K562 (cell line): ENCODE measurements around the gene CYB5R3. TPM values are rescaled to one million over a fixed set of nuclear protein-coding genes. Genes with fewer than 3 reads are reported as not detected.
A peak's percentile ranks its signal among the peaks of the same experiment; 100 is the strongest.

Source experiments
- ATAC-seq: fragments of 200-7000 bp; cut with Tn5 transposase; 3 replicates; pipeline ENCODE4 v1.9.1; 2020; ENCODE audit warnings: moderate library complexity
- BruUV-seq: library from RNA; stranded (reverse); fragments of 400-500 nt; replicated peaks from 2 replicates; lab custom pipeline; 2021; lab: Mats Ljungman, UMichigan
- CTCF ChIA-PET: fragments of 300-600 bp; formaldehyde crosslinking; extraction: SDS; loops from one replicate; lab custom pipeline; 2021; ENCODE audit warnings: low intra/inter-chr PET ratio; lab: Yijun Ruan, JAX
- POLR2A ChIA-PET: fragments of 300-600, 350-650 bp; sonication (Branson Sonifier 250); formaldehyde crosslinking; extraction: SDS; loops from one replicate; lab custom pipeline; 2021; ENCODE audit warnings: antibody characterized with exemption, inconsistent platforms; lab: Yijun Ruan, JAX
- DNase-seq, 4 experiments: peaks; one replicate each; pipeline versions ENCODE4 v3.0.0 to v3.0.0-alpha.2; 2011 to 2018; ENCODE audit warnings: low spot score in 3 of 4, mixed read lengths in 3 of 4; ENCODE audit errors: extremely low read depth in 1 of 4
- FAIRE-seq: peaks from 2 replicates; lab custom pipeline; 2011; peaks lifted over from hg19 to GRCh38; lab: Jason Lieb, UNC
- H2AFZ ChIP-seq: 2 replicates; pipeline ENCODE4 v1.6.0; 2011; ENCODE audit warnings: low read depth, low read length, control low read depth, inconsistent platforms
- H3K27ac ChIP-seq: fragments of 200-600 bp; 3 replicates; pipeline ENCODE4 v1.8.0; 2011; ENCODE audit warnings: low read depth, mild to moderate bottlenecking, control low read depth, inconsistent platforms, low read length, moderate library complexity, mixed read lengths; ENCODE audit errors: extremely low read depth
- H3K27me3 ChIP-seq, 2 experiments: fragments of 300-600 bp in 1 of 2; 2 replicates in 1 of 2; 3 replicates in 1 of 2; pipeline versions ENCODE4 v1.6.0 to v1.8.0; 2011; ENCODE audit warnings: inconsistent platforms in 2 of 2, low read length in 2 of 2, mild to moderate bottlenecking in 1 of 2, mixed read lengths in 1 of 2, moderate library complexity in 1 of 2; ENCODE audit not compliant: control insufficient read depth in 2 of 2, insufficient read depth in 2 of 2
- H3K36me3 ChIP-seq: fragments of 300-600 bp; 3 replicates; pipeline ENCODE4 v1.8.0; 2011; ENCODE audit warnings: mild to moderate bottlenecking, low read length, inconsistent platforms; ENCODE audit not compliant: control insufficient read depth, insufficient read depth
- H3K4me1 ChIP-seq, 2 experiments: fragments of 200-600 bp in 1 of 2; replicated peaks in 1 of 2; 2 replicates in 1 of 2; 3 replicates in 1 of 2; pipeline versions ENCODE4 v1.5.1 to v1.8.0; 2011; ENCODE audit warnings: inconsistent platforms in 2 of 2, low read length in 2 of 2, mild to moderate bottlenecking in 1 of 2, mixed read lengths in 1 of 2, moderate library complexity in 1 of 2; ENCODE audit not compliant: control insufficient read depth in 2 of 2, insufficient read depth in 2 of 2
- H3K4me2 ChIP-seq: 2 replicates; pipeline ENCODE4 v1.6.1; 2011; ENCODE audit warnings: low read length, control low read depth, inconsistent platforms, mixed read lengths; ENCODE audit not compliant: insufficient read depth
- H3K4me3 ChIP-seq: fragments of 200-600 bp; sonication (generic), shearing (Covaris generic); 2 replicates; pipeline ENCODE4 v1.5.1; 2016; ENCODE audit warnings: control low read depth, inconsistent platforms
- H3K79me2 ChIP-seq: fragments of 200-600 bp; 3 replicates; pipeline ENCODE4 v1.8.0; 2011; ENCODE audit warnings: low read length, inconsistent platforms; ENCODE audit not compliant: control insufficient read depth, insufficient read depth
- H3K9ac ChIP-seq, 2 experiments: 2 replicates each; pipeline versions ENCODE4 v1.6.0 to v1.6.1; 2011; ENCODE audit warnings: low read depth in 2 of 2, low read length in 2 of 2, control low read depth in 1 of 2, inconsistent platforms in 1 of 2, mild to moderate bottlenecking in 1 of 2, mixed read lengths in 1 of 2; ENCODE audit not compliant: insufficient read depth in 1 of 2
- H3K9me1 ChIP-seq: one replicate; pipeline ENCODE4 v1.6.0; 2011; ENCODE audit warnings: inconsistent platforms, mild to moderate bottlenecking, low read length, moderate library complexity; ENCODE audit not compliant: control insufficient read depth, insufficient read depth
- H3K9me3 ChIP-seq: replicated peaks from 2 replicates; pipeline ENCODE4 v1.5.1; 2011; ENCODE audit warnings: low read depth, low read length, inconsistent platforms; ENCODE audit not compliant: control insufficient read depth, insufficient read depth
- H4K20me1 ChIP-seq: replicated peaks from 2 replicates; pipeline ENCODE4 v1.6.1; 2011; ENCODE audit warnings: low read length, inconsistent platforms, mixed read lengths; ENCODE audit not compliant: control insufficient read depth, insufficient read depth
- ESRRA ChIP-seq: fragments of 450-650 bp; IDR thresholded peaks from 2 replicates; pipeline ENCODE4 v1.6.1; 2014; ENCODE audit warnings: low read depth, mild to moderate bottlenecking, moderate library complexity, borderline replicate concordance
- RBFOX2 ChIP-seq: fragments of 200-400 bp; formaldehyde crosslinking; IDR thresholded peaks from 2 replicates; pipeline ENCODE4 v1.6.1; 2017; ENCODE audit warnings: low read depth, mild to moderate bottlenecking, low read length, moderate library complexity
- ZKSCAN8 ChIP-seq: fragments of 200-800 bp; sonication (Bioruptor generic); IDR thresholded peaks from 2 replicates; pipeline ENCODE4 v1.6.1; 2016; ENCODE audit warnings: missing genetic modification characterization, missing compliant biosample characterization
- WGBS: fragments of 100-300 bp; shearing (Covaris generic); methylation state at CpG from one replicate; pipeline ENCODE4 v1.1.6; 2016; ENCODE audit warnings: low coverage, mixed read lengths; ENCODE audit not compliant: insufficient coverage; ENCODE audit errors: missing lambda C conversion rate; 5-methylcytosine and 5-hydroxymethylcytosine counted together
- in situ Hi-C: fragments of 300-500 bp; cut with MboI; formaldehyde crosslinking; loops from 4 replicates; pipeline ENCODE4 v1.15.0; 2018; ENCODE audit warnings: inconsistent platforms, mixed read lengths
- intact Hi-C: fragments of 100-400 bp; cut with micrococcal nuclease; formaldehyde crosslinking; loops from 2 replicates; pipeline ENCODE4 v1.14.2; 2022
- polyA plus RNA-seq, 8 experiments: library from polyadenylated mRNA; depleted of rRNA in 4 of 8; stranded (reverse) in 5 of 8; unstranded in 3 of 8; fragments of >200 nt; fragmentation: Nextera tagmentation in 2 of 8; fragmentation: Illumina TruSeq in 1 of 8; extraction: Ambion mirVana in 2 of 8; extraction: Trizol in 1 of 8; gene quantifications; 2 replicates each; pipeline versions ENCODE4 v1.2.1 to v1.2.3, GENCODE V29; 2011 to 2014; ENCODE audit warnings: inconsistent platforms in 1 of 8, missing spikeins in 1 of 8
- total RNA-seq, 7 experiments: library from RNA; depleted of rRNA in 6 of 7; stranded (reverse); fragments of >200 nt in 6 of 7; fragmentation: Illumina TruSeq in 2 of 7; extraction: Trizol in 2 of 7; gene quantifications; 2 replicates each; pipeline versions ENCODE4 v1.2.1 to v1.2.3, GENCODE V29; 2011 to 2021; ENCODE audit warnings: low replicate concordance in 1 of 7

Gene CYB5R3
- total and polyA plus RNA-seq, 9 of the 15 experiments (the other 6 are each of a cell fraction or from before 2014, with no cell fraction given), result 1.4 to 66.8 (median 23.4) TPM

GRCh38 chr22:42643634-42644421 lies 5.4 kb downstream of the CYB5R3 start:
- no peak for ATAC-seq
- no peak overlapping the region for H2AFZ ChIP-seq
- POLR2A ChIA-PET, result interaction anchor here (0.6 to 3.6 kb wide), 3 partner anchors 21 to 201 kb away, joined by 3 to 26 read pairs (median 4); partner anchors contain the start of gene POLDIP3
- in situ Hi-C loops (no loop called here), intact Hi-C loops (no loop called here)
- peaks cover 3% of the 10 kb centered on the region; the same call in 2 of the 3 replicates for H3K36me3 ChIP-seq
- H3K4me3 ChIP-seq, result no peak overlapping the region
- BruUV-seq, result no TSS peak
- H4K20me1 ChIP-seq, result peaks cover 16% of the 10 kb centered on the region
- no peak for DNase-seq
- 79% methylated on average over 9 of the region's 14 CpGs for WGBS
- peaks cover 2% of the 10 kb centered on the region for H3K9me1 ChIP-seq
- peaks cover 75% of the 10 kb centered on the region for H3K79me2 ChIP-seq
- CTCF ChIA-PET, result no interaction called here
- no peaks in the 10 kb centered on the region; a peak in 1 of 5 replicates for H3K27me3 ChIP-seq
- TF ChIP-seq ZKSCAN8 (CRISPR knock-in tag) (no peak), RBFOX2 (peak; percentile 35; the same call in 1 of the 2 replicates), ESRRA (peak; percentile 28; the same call in 1 of the 2 replicates)
- TF ChIP-seq, all 486 proteins: peak for 2
- Histone ChIP-seq H3K4me2 (peak overlapping the region; percentile 40; the same call in 1 of the 2 replicates), H3K27ac (peak overlapping the region; percentile 73; the same call in 2 of the 3 replicates), H3K9me3 (no peaks in the 10 kb centered on the region), H3K9ac (peak overlapping the region in 1 of 2 experiments; percentile 78; a peak in 2 of 4 replicates), H3K4me1 (peaks cover 56 to 63% of the 10 kb centered on the region in 2 experiments)
- no peak for FAIRE-seq
